ENCODE results near the gene FSD1. TPM values are rescaled to one million over a fixed set of nuclear protein-coding genes. Genes with fewer than 3 reads are reported as not detected.
"Not testable (repeated sequence)": the region's sequence is repeated elsewhere in the genome, so short reads cannot be mapped to it uniquely, and the experiment has no call there.

The FSD1 gene
- total RNA-seq, 6 experiments from 2014 or later, result 0.19 to 2.2 (median 0.52) TPM; not detected in 2

DNA sequence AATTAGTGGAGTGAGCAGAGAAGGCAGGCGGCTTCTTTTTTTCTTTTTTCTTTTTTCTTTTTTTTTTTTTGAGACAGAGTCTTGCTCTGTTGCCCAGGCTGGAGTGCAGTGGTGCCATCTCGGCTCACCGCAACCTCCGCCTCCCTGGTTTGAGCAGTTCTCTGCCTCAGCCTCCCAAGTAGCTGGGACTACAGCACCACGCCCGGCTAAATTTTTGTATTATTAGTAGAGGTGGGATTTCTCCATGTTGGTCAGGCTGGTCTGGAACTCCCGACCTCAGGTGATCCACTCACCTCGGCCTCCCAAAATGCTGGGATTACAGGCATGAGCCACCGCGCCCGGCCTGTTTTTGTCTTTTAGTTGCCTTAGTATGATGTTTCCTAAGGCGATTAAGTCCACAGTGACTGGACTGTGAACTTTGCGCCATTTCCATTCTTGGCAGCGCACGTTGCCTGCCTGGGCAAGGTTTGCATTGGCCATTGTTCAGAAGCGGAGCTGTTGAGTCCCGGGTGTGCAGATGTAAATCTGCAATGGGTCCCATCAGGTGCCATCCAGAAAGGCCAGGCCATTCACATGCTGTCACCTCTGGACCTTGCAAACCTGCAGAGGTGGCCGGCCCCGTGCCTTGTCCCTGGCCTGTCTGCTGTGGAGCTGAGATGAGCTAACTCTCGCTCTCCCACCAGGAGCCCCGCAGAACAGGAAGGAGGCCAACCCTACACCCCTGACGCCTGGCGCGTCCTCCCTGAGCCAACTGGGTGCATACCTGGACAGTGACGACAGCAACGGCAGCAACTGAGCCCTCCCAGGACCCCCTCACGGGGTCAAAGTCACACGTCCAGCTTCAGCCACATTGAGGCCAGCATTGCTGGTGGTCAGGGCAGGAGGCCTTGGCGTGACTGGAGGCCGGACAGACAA is 36.2 kb upstream of the FSD1 start:
- Histone ChIP-seq H3K4me1 (peaks cover 0 to 21% (median 8%) of the 10 kb centered on the region in 4 donors), H3K27ac (peak overlapping the region; percentile 69 to 94 (median 70)), H3K4me3 (peak overlapping the region in 2 of 3 donors; percentile 9), H3K27me3 (no peaks in the 10 kb centered on the region), H3K36me3 (peaks cover 0 to 28% (median 2%) of the 10 kb centered on the region in 4 donors), H3K9me3 (no peaks in the 10 kb centered on the region)
- DNase-seq (peak; percentile 83 to 95 (median 92)), ATAC-seq (peak; percentile 79 to 89 (median 88))
- WGBS (ENCODE audit: insufficient coverage, low coverage, low lambda C conversion rate, missing lambda C conversion rate), result 26% methylated on average over 20 of the region's 30 CpGs
- intact Hi-C loops (cut with DNase I), result loop anchor here in 1 of 2 donors (5.0 to 10.0 kb wide), 2 partner anchors 94 to 227 kb away; no protein-coding TSS in a partner anchor
- TF ChIP-seq POLR2A (IDR thresholded peaks at IDR 0.05), result peak; percentile 57
- TF ChIP-seq, protein P1, sequence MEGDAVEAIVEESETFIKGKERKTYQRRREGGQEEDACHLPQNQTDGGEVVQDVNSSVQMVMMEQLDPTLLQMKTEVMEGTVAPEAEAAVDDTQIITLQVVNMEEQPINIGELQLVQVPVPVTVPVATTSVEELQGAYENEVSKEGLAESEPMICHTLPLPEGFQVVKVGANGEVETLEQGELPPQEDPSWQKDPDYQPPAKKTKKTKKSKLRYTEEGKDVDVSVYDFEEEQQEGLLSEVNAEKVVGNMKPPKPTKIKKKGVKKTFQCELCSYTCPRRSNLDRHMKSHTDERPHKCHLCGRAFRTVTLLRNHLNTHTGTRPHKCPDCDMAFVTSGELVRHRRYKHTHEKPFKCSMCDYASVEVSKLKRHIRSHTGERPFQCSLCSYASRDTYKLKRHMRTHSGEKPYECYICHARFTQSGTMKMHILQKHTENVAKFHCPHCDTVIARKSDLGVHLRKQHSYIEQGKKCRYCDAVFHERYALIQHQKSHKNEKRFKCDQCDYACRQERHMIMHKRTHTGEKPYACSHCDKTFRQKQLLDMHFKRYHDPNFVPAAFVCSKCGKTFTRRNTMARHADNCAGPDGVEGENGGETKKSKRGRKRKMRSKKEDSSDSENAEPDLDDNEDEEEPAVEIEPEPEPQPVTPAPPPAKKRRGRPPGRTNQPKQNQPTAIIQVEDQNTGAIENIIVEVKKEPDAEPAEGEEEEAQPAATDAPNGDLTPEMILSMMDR (IDR thresholded peaks at IDR 0.05), result peak in 2 of 4 donors; percentile 3 to 24

DNA sequence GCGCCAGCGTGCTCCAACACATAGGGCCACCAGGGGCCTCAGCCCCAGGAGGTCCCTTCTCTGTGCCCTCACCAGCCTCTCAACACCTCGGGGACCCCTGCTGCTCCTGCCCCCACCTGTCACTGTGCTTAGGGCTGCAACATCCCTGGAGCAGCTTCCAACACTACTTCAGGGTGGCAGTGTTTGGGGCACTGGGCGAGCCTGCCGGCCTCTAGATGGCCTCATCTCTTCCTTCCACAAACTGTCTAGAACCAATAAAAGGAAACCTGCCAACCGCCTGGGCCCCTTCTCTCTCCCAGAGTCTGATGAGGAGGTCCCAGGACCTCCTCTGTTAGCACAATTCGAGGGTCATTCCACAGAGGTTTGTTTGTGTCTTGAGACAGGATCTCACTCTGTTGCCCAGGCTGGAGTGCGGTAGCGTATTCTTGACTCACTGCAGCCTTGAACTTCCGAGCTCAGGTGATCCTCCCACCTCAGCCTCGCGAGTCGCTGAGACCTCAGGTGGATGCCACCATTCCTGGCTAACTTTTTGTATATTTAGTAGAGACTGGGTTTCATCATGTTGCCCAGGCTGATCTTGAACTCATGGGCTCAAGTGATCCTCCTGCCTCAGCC is 35.5 kb upstream of the FSD1 start:
- TF ChIP-seq, protein P1 (IDR thresholded peaks at IDR 0.05), result peak; percentile 10 to 42 (median 24)
- TF ChIP-seq POLR2A (IDR thresholded peaks at IDR 0.05), result no peak
- H3K27me3 ChIP-seq, result no peaks in the 10 kb centered on the region
- H3K4me1 ChIP-seq, result peaks cover 0 to 21% (median 8%) of the 10 kb centered on the region in 4 donors
- intact Hi-C loops (cut with DNase I), result loop anchor here in 1 of 2 donors (5.0 to 10.0 kb wide), 2 partner anchors 93 to 226 kb away; no protein-coding TSS in a partner anchor
- H3K36me3 ChIP-seq, result peaks cover 0 to 25% (median 2%) of the 10 kb centered on the region in 4 donors
- peak overlapping the region; percentile 66 to 94 (median 69) for H3K27ac ChIP-seq
- peak; percentile 19 to 46 (median 36) for ATAC-seq
- DNase-seq, result no peak
- WGBS (ENCODE audit: insufficient coverage, low coverage, low lambda C conversion rate, missing lambda C conversion rate), result 4% methylated on average over 3 of the region's 13 CpGs
- no peaks in the 10 kb centered on the region for H3K9me3 ChIP-seq
- H3K4me3 ChIP-seq, result no peak overlapping the region

DNA sequence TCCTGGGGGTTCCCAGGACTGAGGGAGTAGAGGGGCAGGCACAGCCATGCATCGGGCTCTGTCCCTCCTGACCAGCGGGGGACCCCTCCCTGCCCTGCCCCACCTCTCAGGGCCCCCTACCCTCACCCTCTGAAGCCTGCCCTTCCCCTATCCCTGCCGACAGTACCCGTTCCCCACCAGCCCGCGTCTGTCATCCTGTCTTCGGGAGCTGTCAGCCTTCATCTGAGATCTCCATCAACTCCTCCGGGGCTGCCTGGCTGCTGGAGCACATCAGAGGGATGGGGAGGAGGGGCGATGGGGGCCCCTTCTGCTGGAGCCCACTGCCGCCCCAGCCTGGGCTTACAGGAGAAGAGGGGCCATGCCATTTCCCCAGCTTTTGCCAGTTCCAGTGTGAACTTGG is 31.5 kb upstream of the FSD1 start:
- Histone ChIP-seq H3K4me1 (peaks cover 0 to 19% (median 6%) of the 10 kb centered on the region in 4 donors), H3K4me3 (no peak overlapping the region), H3K27ac (no peak overlapping the region), H3K36me3 (peaks cover 0 to 9% (median 0%) of the 10 kb centered on the region in 4 donors), H3K27me3 (no peaks in the 10 kb centered on the region), H3K9me3 (no peaks in the 10 kb centered on the region)
- WGBS (ENCODE audit: insufficient coverage, low coverage, low lambda C conversion rate, missing lambda C conversion rate), result 79% methylated on average over 2 of the region's 10 CpGs
- ATAC-seq, result no peak
- no peak for DNase-seq
- intact Hi-C loops (cut with DNase I), result no loop called here
- TF ChIP-seq, protein P1 (IDR thresholded peaks at IDR 0.05), result no peak
- no peak for TF ChIP-seq POLR2A (IDR thresholded peaks at IDR 0.05)

DNA sequence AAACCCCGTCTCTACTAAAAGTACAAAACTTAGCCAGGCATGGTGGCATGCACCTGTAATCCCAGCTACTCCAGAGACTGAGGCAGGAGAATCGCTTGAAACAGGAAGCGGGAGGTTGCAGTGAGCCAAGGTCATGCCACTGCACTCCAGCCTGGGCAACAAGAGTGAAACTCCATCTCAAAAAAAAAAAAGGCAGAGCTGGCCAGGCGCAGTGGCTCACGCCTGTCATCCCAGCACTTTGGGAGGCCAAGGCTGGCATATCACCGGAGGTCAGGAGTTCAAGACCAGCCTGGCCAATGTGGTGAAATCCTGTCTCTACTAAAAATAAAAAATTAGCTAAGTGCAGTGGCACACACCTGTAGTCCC is 30.1 kb upstream of the FSD1 start:
- 15% methylated on average over 6 of the region's 6 CpGs for WGBS (ENCODE audit: insufficient coverage, low coverage, low lambda C conversion rate, missing lambda C conversion rate)
- H3K4me1 ChIP-seq, result peaks cover 0 to 10% (median 2%) of the 10 kb centered on the region in 4 donors
- H3K27ac ChIP-seq; H3K4me3 ChIP-seq; intact Hi-C loops (cut with DNase I); H3K9me3 ChIP-seq; H3K36me3 ChIP-seq; H3K27me3 ChIP-seq; DNase-seq: not testable (repeated sequence)
- peak; percentile 22 to 72 (median 55) for ATAC-seq

All from right lobe of liver (tissue), 6 donors.